Fibroblast of gingiva (primary cell): ENCODE data around the gene ASTN2.

ENCODE experiments used
- DNase-seq: peaks from one replicate; pipeline ENCODE4 v3.0.0-alpha.2; 2011; ENCODE audit warnings: low read depth

Gene ASTN2

DNA sequence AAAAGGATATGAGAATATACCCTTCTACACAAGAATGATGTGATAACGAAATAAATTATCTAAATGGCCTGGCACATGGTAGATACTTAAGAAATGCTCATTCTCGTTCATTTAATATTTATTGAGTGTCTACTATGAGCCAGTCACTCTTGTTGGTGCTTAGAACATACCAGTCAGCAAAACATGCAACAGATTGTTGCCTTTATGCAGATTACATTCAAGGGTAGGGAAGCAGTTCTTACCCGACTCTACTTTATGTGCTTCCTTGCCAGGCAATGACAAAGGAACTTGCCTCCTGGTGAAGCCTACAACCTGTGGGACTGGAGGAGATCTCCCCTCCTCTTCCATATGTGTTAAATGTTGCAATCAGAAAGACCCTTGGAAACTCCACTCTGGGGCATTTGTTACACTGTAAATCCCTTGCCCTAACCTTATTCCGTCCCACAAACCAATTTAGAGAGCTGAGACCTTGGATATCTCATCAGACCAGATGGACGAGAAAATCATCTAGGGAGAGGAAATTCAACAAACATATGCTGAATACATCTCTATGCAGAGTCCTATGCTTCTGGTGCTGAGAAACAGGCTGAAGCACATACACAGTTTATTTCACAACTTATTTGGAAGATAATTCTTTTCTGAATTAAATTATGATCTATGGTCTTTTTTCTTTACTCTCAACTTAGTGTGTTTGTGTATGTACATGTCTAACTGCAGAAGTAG is 855.9 kb downstream of the ASTN2 start:
- DNase-seq: no peak

DNA sequence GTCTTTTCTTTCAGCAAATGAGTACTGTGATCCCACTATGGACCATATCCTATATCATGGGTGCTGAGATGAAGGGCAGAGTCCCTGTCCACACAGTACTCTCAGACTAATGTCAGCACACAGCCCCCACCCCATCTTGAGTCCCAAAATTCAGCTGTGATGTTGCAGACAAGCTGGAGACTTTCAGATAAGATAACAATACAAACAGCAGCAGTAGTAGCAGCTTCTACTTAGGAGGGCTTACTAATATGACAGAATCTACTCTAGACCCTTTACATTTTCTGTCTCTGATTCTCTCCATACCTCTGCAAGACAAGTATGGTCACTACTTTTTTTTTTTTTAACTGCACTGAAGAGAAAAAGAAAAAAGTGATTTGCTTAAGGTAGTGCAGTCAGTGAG is 856.8 kb downstream of the ASTN2 start:
- DNase-seq: no peak

DNA sequence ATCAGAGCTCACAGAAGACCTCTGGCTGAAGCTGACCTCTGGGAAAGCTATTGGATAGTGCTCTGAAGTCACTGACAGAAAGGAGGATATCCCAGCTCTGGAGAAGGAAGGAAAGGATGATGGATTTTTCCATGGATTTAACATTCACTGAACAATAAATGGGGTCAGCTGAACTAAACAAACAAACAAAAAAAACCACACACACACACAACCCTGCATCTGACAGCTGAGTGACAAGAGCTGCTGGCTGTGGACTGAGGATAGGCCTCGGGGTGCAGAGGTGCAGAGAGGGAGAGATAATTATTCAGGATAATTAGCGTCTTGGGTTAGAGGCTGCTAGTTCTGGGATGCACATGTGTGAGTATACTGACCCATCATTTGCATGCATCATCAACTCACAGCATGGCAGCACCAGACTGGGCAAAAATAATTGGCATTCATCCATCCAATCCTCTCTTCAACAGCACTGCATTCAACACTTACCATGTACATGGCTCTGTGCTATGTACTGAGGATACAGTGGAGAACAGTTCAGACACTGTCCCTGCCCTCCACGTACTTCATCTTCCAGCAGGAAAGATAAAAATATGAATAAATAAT is 859.2 kb downstream of the ASTN2 start:
- no peak for DNase-seq

GRCh38 chr9:116555119-116555518 is 859.7 kb downstream of the ASTN2 start:
- DNase-seq: no peak

- peak; percentile 57 for DNase-seq
Measured at GRCh38 chr9:116550696-116551436, 864.0 kb downstream of the ASTN2 start.

DNA sequence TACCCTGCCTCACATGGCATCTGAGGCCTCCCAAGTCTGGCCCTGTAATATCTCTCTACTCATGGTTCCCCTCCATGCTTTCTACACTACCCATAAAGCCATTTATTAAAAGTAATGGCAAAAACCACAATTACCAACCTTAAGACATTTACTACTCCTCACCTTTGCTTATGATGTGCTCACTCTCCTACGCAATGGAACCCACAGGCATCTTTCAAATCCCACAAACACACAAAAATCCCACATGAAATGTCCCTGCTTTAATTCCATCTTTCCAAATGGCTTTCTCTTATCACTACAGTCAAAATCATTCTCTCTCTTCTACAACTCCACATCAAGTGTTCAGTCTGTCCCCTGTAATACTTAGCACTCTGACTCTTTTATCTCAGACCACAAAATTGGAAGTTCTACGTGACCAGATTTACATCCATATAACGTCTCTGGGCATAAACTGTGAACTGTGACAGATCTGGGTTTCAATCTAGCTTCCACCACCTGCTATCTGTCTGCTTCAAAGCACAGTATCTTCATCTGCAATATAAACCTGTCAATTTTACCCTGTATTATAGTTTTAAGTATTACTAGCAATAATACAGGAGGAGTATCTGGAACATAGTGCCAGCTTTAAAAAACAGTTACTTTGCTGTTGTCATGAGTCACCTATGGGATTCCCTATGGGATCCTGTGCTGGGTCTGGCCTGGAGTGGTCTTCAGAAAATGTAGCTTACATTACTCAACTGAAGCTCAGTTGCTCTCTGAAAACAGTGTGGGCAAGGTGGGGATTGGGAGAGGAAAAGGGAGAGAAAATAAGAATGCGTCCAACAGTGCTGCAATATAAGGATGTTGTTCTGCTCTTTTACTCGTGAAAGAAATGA is 864.8 kb downstream of the ASTN2 start:
- no peak for DNase-seq

- peak; percentile 95 for DNase-seq
Measured at GRCh38 chr9:116549061-116549664, 865.7 kb downstream of the ASTN2 start.

DNA sequence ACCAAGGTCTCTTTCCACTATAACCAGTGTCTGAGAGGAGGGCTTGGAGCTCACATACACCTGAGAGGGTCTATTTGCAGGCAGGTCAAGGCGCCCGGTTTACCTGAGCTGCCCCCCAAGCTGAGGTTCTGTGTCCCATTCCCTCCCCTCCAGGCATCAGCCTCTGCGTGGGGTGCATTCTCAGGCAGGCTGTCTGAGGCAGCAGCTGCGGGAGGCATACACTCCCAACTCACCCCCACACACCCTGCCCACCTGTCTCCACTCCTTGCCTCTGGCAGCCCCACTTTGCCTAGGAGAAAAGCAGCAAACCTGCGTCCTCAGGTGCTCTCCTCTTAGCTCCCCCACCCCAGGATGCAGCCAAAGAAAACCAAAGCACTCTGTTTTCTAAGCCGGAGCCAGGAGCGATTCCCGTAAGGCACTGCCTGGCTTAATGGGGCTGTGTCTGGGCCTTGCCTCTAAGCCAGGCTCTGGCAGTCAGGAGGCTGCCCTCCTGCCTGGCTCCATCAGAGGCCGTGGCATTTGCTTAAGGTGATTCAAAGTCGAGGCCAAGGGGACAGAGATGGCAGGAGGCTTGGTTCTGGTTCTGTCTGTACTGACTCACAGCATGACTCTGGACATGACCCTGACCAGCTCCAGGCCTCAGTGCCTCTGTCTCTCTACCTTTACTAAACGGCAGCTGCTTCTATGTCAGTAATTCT is 867.0 kb downstream of the ASTN2 start:
- DNase-seq: no peak

DNA sequence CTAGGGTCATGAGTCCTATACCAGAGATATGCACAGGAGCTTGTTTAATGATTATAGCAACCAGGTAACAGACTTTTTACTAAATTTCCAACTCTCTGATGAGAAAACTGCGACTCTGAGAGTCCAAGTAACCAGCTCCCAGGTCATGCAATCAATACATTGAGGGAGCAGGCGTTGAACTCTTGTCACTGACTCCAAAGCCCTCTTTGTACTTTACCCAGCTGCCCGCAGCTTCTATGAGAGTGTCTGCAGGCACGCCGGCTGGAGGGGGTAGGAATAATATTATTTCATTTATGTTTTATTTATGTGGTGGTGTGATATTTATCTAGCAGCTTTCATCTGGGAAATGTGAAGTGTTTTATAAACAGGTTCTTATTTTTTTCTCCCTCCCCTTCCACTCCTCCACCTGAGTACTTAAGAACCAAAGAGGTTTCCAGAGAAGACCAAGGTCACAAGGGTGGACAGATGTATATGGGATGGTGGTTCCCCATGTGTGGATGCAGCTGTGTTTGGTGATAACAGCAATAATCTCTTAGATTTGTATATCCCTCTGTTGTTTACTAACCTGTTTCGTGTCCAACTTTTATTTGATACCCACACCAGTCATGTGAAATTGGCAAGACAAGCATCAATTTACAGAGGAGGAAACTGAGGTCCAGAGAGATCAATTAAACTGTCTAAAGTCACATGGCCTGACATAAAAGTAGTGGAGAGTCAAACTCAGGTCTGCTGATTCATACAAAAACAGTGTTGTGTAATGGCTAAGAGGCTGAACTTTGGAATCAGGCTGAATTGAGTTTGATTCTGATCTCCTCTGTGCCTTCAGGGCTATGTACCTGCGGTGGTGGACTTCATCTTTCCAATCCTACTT is 867.9 kb downstream of the ASTN2 start:
- DNase-seq: no peak

GRCh38 chr9:116544896-116545295 is 870.0 kb downstream of the ASTN2 start:
- DNase-seq: no peak

GRCh38 chr9:116543731-116544400 is 871.0 kb downstream of the ASTN2 start:
- peak; percentile 84 for DNase-seq

DNA sequence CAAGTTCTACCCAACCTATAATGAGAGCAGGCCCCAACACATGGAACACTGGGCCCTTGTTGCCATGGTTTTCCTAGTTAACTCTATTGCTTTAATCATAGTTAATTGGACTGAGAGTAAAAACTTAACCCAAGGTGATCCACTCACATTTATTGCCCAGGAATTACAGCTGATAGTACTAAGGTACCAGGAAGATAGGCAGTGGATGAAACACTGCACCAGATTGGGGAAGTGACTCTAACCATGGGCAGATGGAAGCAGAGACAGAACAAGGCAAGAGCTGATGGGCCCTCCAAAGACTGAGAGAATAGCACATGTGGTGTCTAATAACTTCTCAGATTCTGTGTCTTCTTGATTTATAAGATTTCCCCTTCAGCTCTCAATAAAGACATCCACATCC is 873.5 kb downstream of the ASTN2 start:
- no peak for DNase-seq

DNA sequence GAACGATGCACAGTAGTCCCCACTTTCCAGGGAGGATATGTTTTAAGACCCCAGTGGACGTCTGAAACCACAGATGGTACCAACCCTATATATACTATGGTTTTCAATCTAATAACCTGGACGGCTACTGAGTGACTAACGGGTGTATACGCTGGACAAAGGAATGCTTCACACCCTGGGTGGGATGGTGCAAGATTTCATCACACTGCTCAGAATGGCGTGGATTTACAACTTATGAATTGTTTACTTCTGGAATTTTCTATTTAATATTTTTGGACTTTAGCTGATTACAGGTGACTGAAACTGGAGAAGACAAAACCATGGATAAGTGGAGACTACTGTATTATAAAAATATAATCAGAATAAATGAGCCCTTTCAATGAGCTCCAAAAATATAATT is 875.3 kb downstream of the ASTN2 start:
- DNase-seq: no peak

GRCh38 chr9:116525611-116526010 is 889.2 kb downstream of the ASTN2 start:
- no peak for DNase-seq

- DNase-seq: no peak
Measured at GRCh38 chr9:116524778-116525470, 889.9 kb downstream of the ASTN2 start.

DNA sequence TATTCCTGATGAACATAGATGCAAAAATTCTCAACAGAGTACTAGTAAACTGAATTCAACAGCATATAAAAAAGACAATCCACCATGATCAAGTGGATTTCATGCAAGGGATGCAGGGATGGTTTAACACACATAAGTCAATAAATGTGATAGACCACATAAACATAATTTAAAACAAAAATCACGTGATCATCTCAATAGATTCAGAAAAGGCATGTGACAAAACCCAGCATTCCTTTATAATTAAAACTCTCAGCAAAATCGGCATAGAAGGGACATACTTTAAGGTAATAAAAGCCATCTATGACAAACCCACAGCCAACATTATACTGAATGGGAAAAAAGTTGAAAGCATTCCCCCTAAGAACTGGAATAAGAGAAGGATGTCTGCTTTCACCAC is 894.6 kb downstream of the ASTN2 start:
- DNase-seq: no peak

GRCh38 chr9:116516456-116516855 is 898.4 kb downstream of the ASTN2 start:
- DNase-seq: no peak

GRCh38 chr9:116515541-116515940 is 899.3 kb downstream of the ASTN2 start:
- no peak for DNase-seq

- DNase-seq: no peak
Measured at GRCh38 chr9:116506685-116507084, 908.2 kb downstream of the ASTN2 start.
